Small intestine (tissue), 7 donors: ENCODE data around the gene LBH. TPM values are rescaled to one million over a fixed set of nuclear protein-coding genes. Genes with fewer than 3 reads are reported as not detected.

Experiments used
- DNase-seq, 2 donors: peaks; one replicate each; pipeline versions ENCODE4 v3.0.0 to v3.0.0-alpha.2; 2013
- FAIRE-seq: peaks from 2 replicates; lab custom pipeline; 2012; peaks lifted over from hg19 to GRCh38; lab: Jason Lieb, UNC
- H3K27ac ChIP-seq, 3 donors: one replicate each; pipeline ENCODE4 v1.5.1; 2013; ENCODE audit warnings: low read length in 2 of 3, mild to moderate bottlenecking in 2 of 3, control low read depth in 1 of 3, inconsistent platforms in 1 of 3, low read depth in 1 of 3, moderate library complexity in 1 of 3
- H3K27me3 ChIP-seq, 3 donors: one replicate each; pipeline ENCODE4 v1.6.1; 2013; ENCODE audit warnings: low read length in 3 of 3, inconsistent platforms in 1 of 3; ENCODE audit not compliant: control insufficient read depth in 3 of 3, insufficient read depth in 3 of 3
- H3K36me3 ChIP-seq, 3 donors: one replicate each; pipeline ENCODE4 v1.6.1; 2013; ENCODE audit warnings: low read length in 3 of 3, inconsistent platforms in 1 of 3, low read depth in 1 of 3, mild to moderate bottlenecking in 1 of 3, moderate library complexity in 1 of 3; ENCODE audit not compliant: control insufficient read depth in 3 of 3, insufficient read depth in 2 of 3
- H3K4me1 ChIP-seq, 3 donors: one replicate each; pipeline ENCODE4 v1.6.1; 2013; ENCODE audit warnings: low read length in 2 of 3, inconsistent platforms in 1 of 3, low read depth in 1 of 3, mild to moderate bottlenecking in 1 of 3, moderate library complexity in 1 of 3; ENCODE audit not compliant: control insufficient read depth in 3 of 3, insufficient read depth in 2 of 3
- H3K4me3 ChIP-seq, 3 donors: one replicate each; pipeline ENCODE4 v1.5.1; 2013; ENCODE audit warnings: low read length in 3 of 3, control low read depth in 1 of 3, inconsistent platforms in 1 of 3, low read depth in 1 of 3, mild to moderate bottlenecking in 1 of 3, moderate library complexity in 1 of 3
- H3K9me3 ChIP-seq, 2 donors: one replicate each; pipeline ENCODE4 v1.6.1; 2013; ENCODE audit warnings: low read depth in 1 of 2, low read length in 1 of 2; ENCODE audit not compliant: control insufficient read depth in 2 of 2, insufficient read depth in 1 of 2
- WGBS, 3 donors: extraction: QIAGEN DNeasy Blood & Tissue Kit; methylation state at CpG; one replicate each; pipeline ENCODE4 v1.1.7; 2013; 5-methylcytosine and 5-hydroxymethylcytosine counted together
- polyA plus RNA-seq, 4 donors: library from polyadenylated mRNA; stranded (reverse) in 3 of 4; unstranded in 1 of 4; fragments of 200-250 nt in 3 of 4; fragments of 120-200 nt in 1 of 4; gene quantifications; one replicate each; pipeline versions ENCODE4 v1.2.1 to v1.2.3, GENCODE V29; 2013
- donor health status: healthy with polysubstance abuse.
- donor health status: control.
- donor health status: control.
- donor health status: Bipolar disorder and iron deficiency.
- donor health status: healthy.

Gene LBH
- polyA plus RNA-seq, 4 donors, result 3.8 to 17.6 (median 12.0) TPM

- peaks cover 0 to 2% (median 0%) of the 10 kb centered on the region in 3 donors for H3K27me3 ChIP-seq
- no peak for DNase-seq
These were observed 24.6 kb upstream of the LBH start for GRCh38 chr2:30206461-30207430.

GRCh38 chr2:30208453-30208852, 22.9 kb upstream of the LBH start:
- H3K27ac ChIP-seq, result no peak overlapping the region
- H3K27me3 ChIP-seq, result no peaks in the 10 kb centered on the region
- no peaks in the 10 kb centered on the region for H3K9me3 ChIP-seq
- 0 to 3% (median 1%) methylated on average over 2 of the region's 2 CpGs for WGBS, 3 donors
- no peak overlapping the region for H3K4me3 ChIP-seq
- FAIRE-seq (no peak), DNase-seq (peak; percentile 68 to 72)
- no peaks in the 10 kb centered on the region for H3K36me3 ChIP-seq
- H3K4me1 ChIP-seq, result peaks cover 0 to 2% (median 0%) of the 10 kb centered on the region in 3 donors

More at GRCh38 chr2:30206461-30207430, 24.6 kb upstream of the LBH start:
- no peak for FAIRE-seq
- H3K36me3 ChIP-seq, result no peaks in the 10 kb centered on the region
- no peaks in the 10 kb centered on the region for H3K4me1 ChIP-seq
- WGBS, 3 donors, result 82 to 84% (median 83%) methylated on average over 9 of the region's 9 CpGs
- H3K4me3 ChIP-seq, result no peak overlapping the region
- no peak overlapping the region for H3K27ac ChIP-seq
- no peaks in the 10 kb centered on the region for H3K9me3 ChIP-seq

GRCh38 chr2:30209227-30209626, 22.1 kb upstream of the LBH start:
- DNase-seq (no peak), FAIRE-seq (no peak)
- H3K36me3 ChIP-seq, result no peaks in the 10 kb centered on the region
- H3K27me3 ChIP-seq, result no peaks in the 10 kb centered on the region
- WGBS, 3 donors, result 60 to 75% methylated on average over 1 to 2 of the region's 2 CpGs; no CpG with 5 or more reads in 1 of the 3 donors
- peaks cover 0 to 3% (median 0%) of the 10 kb centered on the region in 3 donors for H3K4me1 ChIP-seq
- H3K9me3 ChIP-seq, result no peaks in the 10 kb centered on the region
- no peak overlapping the region for H3K27ac ChIP-seq
- H3K4me3 ChIP-seq, result no peak overlapping the region

GRCh38 chr2:30213326-30213725, 18.0 kb upstream of the LBH start:
- Histone ChIP-seq H3K4me3 (no peak overlapping the region), H3K36me3 (no peaks in the 10 kb centered on the region), H3K9me3 (no peaks in the 10 kb centered on the region), H3K27me3 (no peaks in the 10 kb centered on the region), H3K4me1 (peaks cover 0 to 18% (median 3%) of the 10 kb centered on the region in 3 donors), H3K27ac (no peak overlapping the region)
- 83 to 93% (median 86%) methylated on average over 11 of the region's 11 CpGs for WGBS, 3 donors
- no peak for DNase-seq
- FAIRE-seq, result no peak

GRCh38 chr2:30213907-30214463, 17.3 kb upstream of the LBH start:
- WGBS, 3 donors, result 69 to 93% (median 85%) methylated on average over 7 of the region's 7 CpGs
- no peaks in the 10 kb centered on the region for H3K27me3 ChIP-seq
- no peaks in the 10 kb centered on the region for H3K9me3 ChIP-seq
- FAIRE-seq, result no peak
- H3K36me3 ChIP-seq, result no peaks in the 10 kb centered on the region
- peaks cover 0 to 24% (median 3%) of the 10 kb centered on the region in 3 donors for H3K4me1 ChIP-seq
- no peak overlapping the region for H3K4me3 ChIP-seq
- no peak overlapping the region for H3K27ac ChIP-seq
- DNase-seq, result no peak

GRCh38 chr2:30216157-30216556, 15.2 kb upstream of the LBH start:
- Histone ChIP-seq H3K9me3 (no peaks in the 10 kb centered on the region), H3K27ac (no peak overlapping the region), H3K4me3 (no peak overlapping the region), H3K4me1 (peaks cover 0 to 25% (median 3%) of the 10 kb centered on the region in 3 donors), H3K36me3 (no peaks in the 10 kb centered on the region), H3K27me3 (no peaks in the 10 kb centered on the region)
- no peak for FAIRE-seq
- no peak for DNase-seq

- H3K27me3 ChIP-seq, result no peaks in the 10 kb centered on the region
- H3K4me3 ChIP-seq, result no peak overlapping the region
- FAIRE-seq, result no peak
- WGBS, 3 donors, result 7 to 43% (median 29%) methylated on average over 11 of the region's 11 CpGs
- DNase-seq, result peak; percentile 91 to 93
- H3K4me1 ChIP-seq, result peaks cover 0 to 25% (median 3%) of the 10 kb centered on the region in 3 donors
- H3K9me3 ChIP-seq, result no peaks in the 10 kb centered on the region
- peak overlapping the region in 2 of 3 donors; percentile 61 to 64 for H3K27ac ChIP-seq
- no peaks in the 10 kb centered on the region for H3K36me3 ChIP-seq
These were observed 13.5 kb upstream of the LBH start for GRCh38 chr2:30217644-30218337.

GRCh38 chr2:30218338-30218713, 13.0 kb upstream of the LBH start:
- no peak for DNase-seq
- H3K36me3 ChIP-seq, result no peaks in the 10 kb centered on the region
- H3K4me1 ChIP-seq, result peaks cover 0 to 25% (median 3%) of the 10 kb centered on the region in 3 donors
- no peaks in the 10 kb centered on the region for H3K27me3 ChIP-seq
- H3K4me3 ChIP-seq, result no peak overlapping the region
- peak overlapping the region in 1 of 3 donors; percentile 61 for H3K27ac ChIP-seq
- 19 to 68% (median 40%) methylated on average over 6 of the region's 6 CpGs for WGBS, 3 donors
- FAIRE-seq, result no peak
- H3K9me3 ChIP-seq, result no peaks in the 10 kb centered on the region
